ENCODE measurements around the gene BAHCC1.

BAHCC1 gene

DNA sequence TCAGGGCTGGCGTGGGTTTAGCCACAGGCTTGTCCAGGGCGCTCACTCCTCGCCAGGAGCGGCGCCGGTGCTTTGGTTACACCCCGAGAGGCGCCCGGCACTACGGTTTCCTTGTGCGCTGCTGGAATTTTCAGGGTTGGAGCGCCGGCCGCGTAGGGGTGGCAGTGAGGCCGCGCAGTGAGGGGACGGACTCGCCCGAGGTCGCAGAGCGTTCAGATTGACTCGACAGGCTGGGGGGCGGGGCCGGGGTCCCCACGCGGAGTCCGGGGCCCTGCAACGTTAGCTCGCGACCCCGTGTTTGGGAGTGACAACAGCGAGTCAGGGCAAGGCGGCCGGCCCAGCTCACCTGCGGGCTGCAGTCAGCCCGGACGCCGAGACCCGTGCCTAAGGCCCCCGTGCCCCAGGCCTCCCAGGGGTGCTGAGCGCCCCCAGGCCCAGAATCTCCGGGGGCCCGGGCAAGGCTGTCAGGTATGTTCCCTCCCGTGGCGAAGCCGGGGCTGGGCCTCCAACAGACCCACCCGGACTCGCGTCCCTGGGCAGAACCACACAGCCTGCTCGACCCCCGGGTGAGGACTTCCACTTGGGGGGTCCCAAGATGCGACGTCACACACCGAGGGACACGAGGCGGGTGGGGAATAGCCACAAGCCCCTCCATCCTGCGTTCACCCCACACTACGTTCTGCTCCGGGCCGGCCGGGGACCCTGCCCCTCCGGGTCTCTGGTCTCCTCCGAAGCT is 118.7 kb downstream of the BAHCC1 start:
- DNase-seq (ENCODE audit: low read depth, low spot score), result peak; percentile 84

DNA sequence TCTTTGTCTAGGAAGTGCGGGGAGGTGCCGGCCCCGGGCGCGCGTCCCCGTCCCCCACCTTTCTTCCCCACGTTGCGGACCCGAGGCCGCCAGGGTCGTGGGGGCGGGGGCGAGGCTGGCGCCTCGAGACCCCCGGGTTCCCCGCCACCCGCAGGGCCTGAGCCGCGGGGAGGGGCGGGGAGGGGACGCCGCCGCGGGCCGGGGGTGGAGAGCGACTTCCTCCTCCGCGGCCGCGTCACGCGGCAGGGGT is 119.2 kb downstream of the BAHCC1 start:
- DNase-seq (ENCODE audit: low read depth, low spot score), result no peak

DNA sequence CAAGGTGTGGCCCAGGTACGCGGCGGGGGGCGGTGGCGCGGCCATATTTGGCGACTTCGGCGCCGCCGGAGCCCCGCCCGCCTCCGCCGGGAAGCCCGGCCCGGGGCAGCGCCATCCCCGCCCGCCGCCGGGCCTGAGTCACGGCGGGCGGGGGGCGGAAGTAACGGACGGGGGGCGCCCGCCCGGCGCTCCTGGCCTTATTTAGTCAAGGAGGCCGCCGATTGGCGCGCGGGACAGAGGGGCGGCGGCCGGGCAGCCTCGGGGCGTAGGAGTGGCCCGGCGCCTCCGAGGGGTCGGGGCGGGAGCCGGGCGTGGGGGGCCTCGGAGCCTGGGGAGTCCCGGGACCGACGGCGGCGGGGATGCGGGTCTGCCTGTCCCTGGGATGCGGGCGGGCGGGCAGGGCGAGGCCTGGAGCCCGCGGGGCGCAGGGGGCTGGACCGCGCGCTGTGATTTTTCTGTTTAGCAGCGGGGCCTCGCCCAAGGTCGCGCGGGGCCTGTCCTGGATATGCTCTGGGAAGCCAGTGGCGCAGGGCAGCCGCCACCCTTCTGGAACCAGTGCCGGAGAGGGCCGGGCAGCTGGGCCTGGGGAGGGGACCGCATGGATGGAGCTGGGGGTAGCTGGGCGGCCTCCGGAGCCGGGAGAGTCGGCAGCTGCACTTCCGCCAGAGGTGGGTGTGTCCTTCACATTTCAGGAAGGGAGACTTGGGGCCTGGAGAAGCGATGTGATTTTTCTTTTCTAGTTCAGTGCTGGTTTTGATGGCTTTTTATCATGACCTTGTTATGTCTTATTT is 119.7 kb downstream of the BAHCC1 start:
- DNase-seq (ENCODE audit: low read depth, low spot score), result peak; percentile 79

DNA sequence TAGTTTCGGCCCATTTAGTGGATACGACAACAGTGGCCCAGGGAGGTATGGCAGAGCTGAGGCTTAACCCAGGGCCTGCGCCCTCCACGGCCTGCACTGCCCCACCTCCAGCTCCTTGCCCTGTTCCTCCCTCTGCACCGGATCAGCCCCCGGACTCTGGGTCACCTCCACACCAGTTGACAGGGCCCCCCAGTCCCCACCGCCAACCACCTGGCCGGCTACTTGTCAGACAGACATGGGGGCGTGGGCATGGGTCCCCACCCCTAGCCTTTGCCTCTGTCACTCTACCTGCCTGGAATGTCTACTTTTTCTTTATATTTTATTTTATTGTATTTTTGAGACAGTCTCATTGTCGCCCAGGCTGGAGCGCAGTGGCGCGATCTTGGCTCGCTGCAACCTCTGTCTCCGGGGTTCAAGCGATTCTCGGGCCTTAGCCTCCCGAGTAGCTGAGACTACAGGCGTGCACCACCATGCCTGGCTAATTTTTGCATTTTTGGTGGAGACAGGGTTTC is 120.3 kb downstream of the BAHCC1 start:
- DNase-seq (ENCODE audit: low read depth, low spot score), result no peak

Measured in ELF-1 (cell line).